Activated T-cell treated with anti-CD3 and anti-CD28 coated beads for 4 hours (primary cell): Measurements from ENCODE around the gene ZNF90.
"Not testable (repeated sequence)": the region's sequence is repeated elsewhere in the genome, so short reads cannot be mapped to it uniquely, and the experiment has no call there.

Experiments
- DNase-seq: peaks from one replicate; pipeline ENCODE4 v3.0.0-alpha.2; 2020

ZNF90 gene

GRCh38 chr19:20077791-20078463 is at the start of gene ZNF90:
ZNF90 (plus strand) TSS chr19:20078000; CDS start chr19:20078133, 133 bp downstream.
- peak; percentile 80 for DNase-seq

GRCh38 chr19:20028611-20029010 is 49.2 kb upstream of the ZNF90 start:
- no peak for DNase-seq

- DNase-seq: no peak
Observed at GRCh38 chr19:20035935-20036334, 41.9 kb upstream of the ZNF90 start.

- DNase-seq: no peak
Observed at GRCh38 chr19:20038358-20039202, 39.2 kb upstream of the ZNF90 start.

- peak; percentile 92 for DNase-seq
Observed at GRCh38 chr19:20039203-20039723, 38.5 kb upstream of the ZNF90 start, which contains the start of gene ZNF682. ZNF682 (minus strand) TSS chr19:20039505; CDS start chr19:20039345, 160 bp downstream.

DNA sequence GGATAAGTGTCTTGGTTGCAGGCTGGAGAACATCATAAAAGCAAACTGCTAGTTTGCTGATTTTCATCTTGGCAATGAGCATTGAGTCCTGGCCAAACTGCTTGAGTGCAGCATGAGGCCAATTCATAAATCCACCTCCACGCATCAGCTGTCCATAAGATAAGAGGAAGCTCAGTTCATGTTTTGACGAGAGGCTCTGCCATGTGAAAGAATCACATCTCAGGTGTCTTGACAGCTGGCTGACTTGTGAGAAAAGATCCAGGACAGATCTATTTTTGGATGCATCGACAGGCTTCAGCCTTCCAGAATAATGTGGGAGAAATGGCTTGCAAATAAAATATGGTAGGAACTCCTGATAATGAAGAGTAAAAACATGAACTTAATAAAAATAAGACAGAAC is 33.1 kb upstream of the ZNF90 start:
- no peak for DNase-seq

GRCh38 chr19:20045742-20046141 is 32.1 kb upstream of the ZNF90 start:
- not testable (repeated sequence) for DNase-seq

DNA sequence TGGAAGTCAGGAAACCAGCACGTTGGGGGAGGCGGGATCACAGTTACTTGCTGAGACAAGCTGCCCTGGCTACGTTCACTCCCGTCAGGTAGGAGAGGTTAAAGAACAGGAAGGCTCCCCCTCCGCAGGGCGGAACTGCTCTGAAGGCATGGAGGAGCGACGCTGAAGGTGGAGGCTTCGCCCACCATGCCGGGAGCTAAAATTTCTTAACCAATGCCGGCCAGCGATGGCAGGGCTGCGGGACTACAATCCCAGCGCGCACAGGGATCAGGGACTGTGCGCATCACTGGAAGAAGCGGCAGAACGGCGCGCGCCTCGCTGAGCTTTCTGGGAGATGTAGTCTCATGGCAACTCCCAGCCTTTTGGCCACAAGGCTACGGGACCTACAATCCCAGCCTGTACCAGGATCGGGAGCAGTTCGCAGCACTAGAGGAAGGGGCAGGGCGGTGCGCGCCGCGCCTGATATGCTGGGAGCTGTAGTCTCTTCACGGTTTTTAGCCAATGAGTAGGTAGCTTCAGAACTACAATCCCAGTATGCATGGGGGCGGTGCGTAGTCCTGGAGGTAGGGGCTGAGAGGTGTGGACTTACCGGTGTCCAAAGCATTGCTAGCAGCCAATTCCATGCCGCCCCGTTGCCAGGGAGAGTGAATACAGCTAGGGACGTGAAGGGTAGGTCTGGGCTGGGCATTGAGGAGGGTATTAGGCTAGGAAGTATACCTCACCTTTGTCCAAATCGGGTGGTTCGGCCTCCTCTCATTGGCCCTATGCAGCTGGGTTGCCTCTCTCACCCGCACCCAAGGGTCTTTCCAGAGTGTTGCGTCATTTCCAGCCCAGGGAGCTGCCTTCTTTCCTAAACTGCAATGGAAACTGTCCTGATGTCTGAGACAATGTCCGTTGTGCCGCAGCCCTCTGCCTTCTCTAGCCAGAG is 25.7 kb upstream of the ZNF90 start:
- DNase-seq: peak; percentile 44

DNA sequence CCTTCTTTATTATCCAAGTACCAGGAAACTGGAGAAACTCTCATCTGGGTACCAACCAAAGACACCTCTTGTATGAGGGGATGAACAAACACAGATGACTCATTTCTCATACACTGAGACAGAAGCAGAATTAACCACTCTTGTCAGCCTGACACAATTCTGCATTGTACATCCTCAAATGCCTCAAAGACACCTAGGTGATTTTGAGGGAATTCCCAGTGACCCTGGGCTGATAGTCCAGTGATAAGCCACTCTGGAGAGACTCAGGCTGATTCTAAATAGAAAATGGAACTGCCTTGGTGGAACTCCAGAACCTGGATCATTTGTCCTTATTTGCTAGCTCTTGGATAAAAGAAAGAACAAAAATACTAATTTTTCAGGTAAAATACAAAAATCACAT is 19.1 kb upstream of the ZNF90 start:
- DNase-seq: not testable (repeated sequence)

- DNase-seq: no peak
Observed at GRCh38 chr19:20060282-20060681, 17.5 kb upstream of the ZNF90 start.

DNA sequence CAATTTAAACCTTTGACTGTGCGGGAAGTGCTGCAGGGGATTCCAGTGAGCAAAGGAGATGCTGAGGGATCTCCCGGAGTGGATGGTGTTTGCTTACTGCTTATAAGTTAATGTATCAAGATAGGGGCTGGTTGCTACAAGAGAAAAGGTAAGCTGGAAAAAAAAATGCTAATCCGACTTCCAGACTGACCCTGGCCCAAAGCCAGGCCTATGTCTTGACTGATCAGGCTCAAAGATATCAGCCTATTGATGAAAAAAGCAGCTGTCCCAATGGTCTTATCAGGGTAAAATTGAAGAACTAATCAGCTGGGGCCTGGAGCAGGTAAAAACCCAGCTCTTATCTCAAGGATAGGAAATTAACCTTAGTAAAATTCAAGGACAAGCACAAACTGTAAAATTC is 10.9 kb upstream of the ZNF90 start:
- no peak for DNase-seq

GRCh38 chr19:20067943-20068342 is 9.9 kb upstream of the ZNF90 start:
- no peak for DNase-seq

- DNase-seq: not testable (repeated sequence)
Observed at GRCh38 chr19:20068559-20068958, 9.2 kb upstream of the ZNF90 start.

DNA sequence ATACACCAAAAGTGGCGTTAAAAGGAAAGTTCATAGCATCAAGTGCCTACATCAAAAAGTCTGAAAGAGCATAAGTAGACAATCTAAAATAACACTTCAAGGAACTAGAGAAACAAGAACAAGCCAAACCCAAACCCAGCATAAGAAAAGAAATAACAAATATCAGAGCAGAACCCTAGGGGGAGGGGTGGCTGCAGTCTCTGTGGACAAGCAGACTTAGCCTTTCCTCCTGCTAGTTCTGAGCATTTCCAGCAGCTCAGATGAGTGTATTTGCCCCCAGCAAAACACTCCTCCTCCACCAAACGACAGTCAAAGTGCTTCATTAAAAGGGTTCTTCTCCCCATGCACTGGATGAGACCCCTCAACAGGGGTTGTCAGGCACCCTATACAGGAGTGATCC is 7.1 kb upstream of the ZNF90 start:
- no peak for DNase-seq

DNA sequence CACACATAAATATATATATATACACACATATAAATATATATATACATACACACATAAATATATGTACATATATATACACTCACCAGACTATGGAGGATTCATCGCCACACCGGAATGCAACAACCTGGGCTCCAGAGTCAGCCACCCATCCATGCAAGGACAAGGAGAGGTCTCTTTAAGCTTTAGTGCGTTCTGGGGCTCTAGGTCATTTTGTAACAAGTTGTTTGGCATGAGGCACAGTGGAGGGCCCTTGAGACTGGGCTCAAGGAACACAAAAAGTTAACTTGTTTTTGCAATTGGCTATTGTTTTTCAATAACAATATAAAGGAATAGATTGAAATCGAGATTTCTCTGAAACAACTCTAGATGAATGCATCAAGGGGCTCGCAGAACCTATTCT is 4.9 kb upstream of the ZNF90 start:
- no peak for DNase-seq

- no peak for DNase-seq
Observed at GRCh38 chr19:20078581-20079031, 806 bp downstream of the ZNF90 start.

DNA sequence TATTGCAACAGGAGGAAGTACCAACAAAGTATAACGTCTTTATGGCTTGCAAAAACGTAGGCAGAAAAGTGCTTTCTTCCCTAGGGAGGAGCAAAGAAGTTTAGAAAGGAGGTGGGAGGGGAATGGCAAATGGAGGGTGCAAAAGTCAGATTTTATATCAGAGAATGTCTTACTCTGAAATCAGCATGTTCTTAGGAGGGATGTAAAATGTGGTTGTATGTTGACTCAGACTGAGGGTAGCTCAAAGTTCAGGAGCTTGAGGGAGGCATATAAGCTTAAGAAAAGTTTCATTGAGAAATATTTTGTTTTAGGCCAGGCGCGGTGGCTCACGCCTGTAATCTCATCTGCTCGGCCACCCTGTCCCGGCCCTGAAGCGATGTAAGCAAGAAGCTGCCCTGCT is 1.7 kb downstream of the ZNF90 start:
- DNase-seq: no peak

- DNase-seq: no peak
Observed at GRCh38 chr19:20080656-20081055, 2.9 kb downstream of the ZNF90 start.

- DNase-seq: not testable (repeated sequence)
Observed at GRCh38 chr19:20082232-20082833, 4.5 kb downstream of the ZNF90 start.

GRCh38 chr19:20082876-20083275 is 5.1 kb downstream of the ZNF90 start:
- DNase-seq: not testable (repeated sequence)

- DNase-seq: no peak
Observed at GRCh38 chr19:20102097-20102496, 24.3 kb downstream of the ZNF90 start.

DNA sequence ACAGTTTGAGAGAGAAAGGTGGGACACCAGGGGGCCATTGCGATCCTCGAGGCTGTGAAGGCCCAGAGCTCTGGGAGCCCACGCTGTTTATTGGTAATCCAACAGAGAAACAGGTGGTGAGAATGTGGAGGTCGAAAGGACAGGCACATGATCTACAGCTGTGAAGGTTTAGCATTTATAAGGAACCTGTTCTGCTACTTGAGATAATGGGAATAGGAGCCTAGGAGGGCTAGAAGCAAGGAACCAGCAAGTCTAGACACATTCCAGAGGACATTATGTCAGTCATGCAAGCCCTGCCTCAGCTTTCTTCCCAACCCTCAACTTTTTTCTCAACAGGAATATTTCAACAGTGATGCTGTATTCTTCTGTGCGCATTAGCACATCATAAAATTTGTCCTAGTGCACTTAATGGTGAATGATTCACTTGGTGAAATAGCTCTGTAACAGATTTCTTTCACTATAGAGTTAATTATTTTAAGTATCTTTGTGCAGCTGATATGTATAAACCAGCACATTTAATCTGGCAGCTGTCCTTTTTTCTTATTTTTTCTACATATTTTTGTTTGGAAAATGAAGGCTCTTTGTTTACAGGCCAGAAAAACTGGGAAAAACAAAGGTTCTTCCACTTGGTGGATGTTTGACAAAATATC is 25.4 kb downstream of the ZNF90 start:
- no peak for DNase-seq
